Measurements from ENCODE around the gene FAM13A.

The FAM13A gene

GRCh38 chr4:88747351-88747750 lies 309.6 kb downstream of the FAM13A start:
- no peak for DNase-seq (ENCODE audit: low spot score)

GRCh38 chr4:88746206-88746605 lies 310.8 kb downstream of the FAM13A start:
- DNase-seq (ENCODE audit: low spot score), result no peak

- no peak for DNase-seq (ENCODE audit: low spot score)
These were observed 311.3 kb downstream of the FAM13A start for GRCh38 chr4:88745581-88746163.

GRCh38 chr4:88745175-88745574 lies 311.8 kb downstream of the FAM13A start:
- DNase-seq (ENCODE audit: low spot score), result no peak

GRCh38 chr4:88744609-88745008 lies 312.4 kb downstream of the FAM13A start:
- DNase-seq (ENCODE audit: low spot score), result no peak

- DNase-seq (ENCODE audit: low spot score), result no peak
These were observed 313.3 kb downstream of the FAM13A start for GRCh38 chr4:88743696-88744095.

GRCh38 chr4:88742561-88742960 lies 314.4 kb downstream of the FAM13A start:
- no peak for DNase-seq (ENCODE audit: low spot score)

- no peak for DNase-seq (ENCODE audit: low spot score)
These were observed 318.8 kb downstream of the FAM13A start for GRCh38 chr4:88738180-88738579.

- peak; percentile 17 for DNase-seq (ENCODE audit: low spot score)
These were observed 319.6 kb downstream of the FAM13A start for GRCh38 chr4:88737307-88737941.

GRCh38 chr4:88736264-88736663 lies 320.7 kb downstream of the FAM13A start:
- no peak for DNase-seq (ENCODE audit: low spot score)

GRCh38 chr4:88735564-88735963 lies 321.4 kb downstream of the FAM13A start:
- DNase-seq (ENCODE audit: low spot score), result no peak

- DNase-seq (ENCODE audit: low spot score), result no peak
These were observed 322.5 kb downstream of the FAM13A start for GRCh38 chr4:88734403-88734949.

- DNase-seq (ENCODE audit: low spot score), result no peak
These were observed 324.1 kb downstream of the FAM13A start for GRCh38 chr4:88732714-88733368.

- no peak for DNase-seq (ENCODE audit: low spot score)
These were observed 325.6 kb downstream of the FAM13A start for GRCh38 chr4:88731381-88731780.

GRCh38 chr4:88730811-88731210 lies 326.2 kb downstream of the FAM13A start:
- no peak for DNase-seq (ENCODE audit: low spot score)

- DNase-seq (ENCODE audit: low spot score), result no peak
These were observed 327.7 kb downstream of the FAM13A start for GRCh38 chr4:88729146-88729760.

- no peak for DNase-seq (ENCODE audit: low spot score)
These were observed 328.8 kb downstream of the FAM13A start for GRCh38 chr4:88728146-88728545.

GRCh38 chr4:88725986-88726385 lies 331.0 kb downstream of the FAM13A start:
- DNase-seq (ENCODE audit: low spot score), result no peak

GRCh38 chr4:88725143-88725542 lies 331.8 kb downstream of the FAM13A start:
- no peak for DNase-seq (ENCODE audit: low spot score)

GRCh38 chr4:88724406-88724805 lies 332.6 kb downstream of the FAM13A start:
- no peak for DNase-seq (ENCODE audit: low spot score)

- no peak for DNase-seq (ENCODE audit: low spot score)
These were observed 334.2 kb downstream of the FAM13A start for GRCh38 chr4:88722828-88723227.

- no peak for DNase-seq (ENCODE audit: low spot score)
These were observed 334.7 kb downstream of the FAM13A start for GRCh38 chr4:88722276-88722780.
